Mesendoderm (in vitro differentiated cells): ENCODE data around the gene OTOG.

ENCODE experiments used
- DNase-seq: peaks from one replicate; pipeline ENCODE4 v3.0.0; 2013
- H2AK5ac ChIP-seq: 2 replicates; pipeline ENCODE4 v1.6.1; 2013; ENCODE audit warnings: low read length, inconsistent platforms
- H2BK120ac ChIP-seq: 2 replicates; pipeline ENCODE4 v1.6.1; 2013; ENCODE audit warnings: low read depth, mild to moderate bottlenecking, low read length, moderate library complexity, mixed read lengths
- H2BK15ac ChIP-seq: replicated peaks from 2 replicates; pipeline ENCODE4 v1.6.1; 2013; ENCODE audit warnings: low read depth, mild to moderate bottlenecking, moderate library complexity
- H2BK5ac ChIP-seq: 2 replicates; pipeline ENCODE4 v1.6.1; 2013; ENCODE audit warnings: low read length, inconsistent platforms
- H3K18ac ChIP-seq: 2 replicates; pipeline ENCODE4 v1.6.1; 2013; ENCODE audit warnings: mild to moderate bottlenecking, low read length, mixed read lengths
- H3K23ac ChIP-seq: one replicate; pipeline ENCODE4 v1.6.1; 2013; ENCODE audit warnings: low read length
- H3K27ac ChIP-seq: 2 replicates; pipeline ENCODE4 v1.5.1; 2013; ENCODE audit warnings: low read depth, mild to moderate bottlenecking, inconsistent platforms, low read length, moderate library complexity
- H3K27me3 ChIP-seq: 2 replicates; pipeline ENCODE4 v1.6.1; 2013; ENCODE audit warnings: low read length, control low read depth, mild to moderate bottlenecking, inconsistent platforms; ENCODE audit not compliant: insufficient read depth, poor library complexity
- H3K36me3 ChIP-seq: 2 replicates; pipeline ENCODE4 v1.6.1; 2013; ENCODE audit warnings: low read length, inconsistent platforms; ENCODE audit not compliant: control insufficient read depth, insufficient read depth
- H3K4ac ChIP-seq: one replicate; pipeline ENCODE4 v1.6.1; 2013; ENCODE audit warnings: low read depth, mild to moderate bottlenecking, low read length, moderate library complexity
- H3K4me1 ChIP-seq: 2 replicates; pipeline ENCODE4 v1.6.1; 2013; ENCODE audit warnings: low read depth, low read length, inconsistent platforms; ENCODE audit not compliant: control insufficient read depth
- H3K4me2 ChIP-seq: 2 replicates; pipeline ENCODE4 v1.6.1; 2013; ENCODE audit warnings: low read length
- H3K4me3 ChIP-seq: 2 replicates; pipeline ENCODE4 v1.5.1; 2013; ENCODE audit warnings: mild to moderate bottlenecking, low read length
- H3K56ac ChIP-seq: one replicate; pipeline ENCODE4 v1.6.1; 2013; ENCODE audit warnings: low read length
- H3K79me1 ChIP-seq: 2 replicates; pipeline ENCODE4 v1.6.1; 2013; ENCODE audit warnings: low read length, inconsistent platforms
- H3K79me2 ChIP-seq: 2 replicates; pipeline ENCODE4 v1.6.1; 2013; ENCODE audit warnings: mild to moderate bottlenecking, low read length; ENCODE audit not compliant: control insufficient read depth, insufficient read depth
- H3K9ac ChIP-seq: 2 replicates; pipeline ENCODE4 v1.6.1; 2013; ENCODE audit warnings: low read length, inconsistent platforms
- H4K5ac ChIP-seq: one replicate; pipeline ENCODE4 v1.6.1; 2013; ENCODE audit warnings: low read length
- H4K8ac ChIP-seq: one replicate; pipeline ENCODE4 v1.6.1; 2013; ENCODE audit warnings: low read depth, mild to moderate bottlenecking, control low read depth, low read length, moderate library complexity
- WGBS: extraction: QIAGEN DNeasy Blood & Tissue Kit; methylation state at CpG from one replicate; pipeline ENCODE4 v1.1.7; 2013; ENCODE audit warnings: low lambda C conversion rate, missing lambda C conversion rate; ENCODE audit not compliant: insufficient coverage; ENCODE audit errors: extremely low coverage; 5-methylcytosine and 5-hydroxymethylcytosine counted together

The OTOG gene

DNA sequence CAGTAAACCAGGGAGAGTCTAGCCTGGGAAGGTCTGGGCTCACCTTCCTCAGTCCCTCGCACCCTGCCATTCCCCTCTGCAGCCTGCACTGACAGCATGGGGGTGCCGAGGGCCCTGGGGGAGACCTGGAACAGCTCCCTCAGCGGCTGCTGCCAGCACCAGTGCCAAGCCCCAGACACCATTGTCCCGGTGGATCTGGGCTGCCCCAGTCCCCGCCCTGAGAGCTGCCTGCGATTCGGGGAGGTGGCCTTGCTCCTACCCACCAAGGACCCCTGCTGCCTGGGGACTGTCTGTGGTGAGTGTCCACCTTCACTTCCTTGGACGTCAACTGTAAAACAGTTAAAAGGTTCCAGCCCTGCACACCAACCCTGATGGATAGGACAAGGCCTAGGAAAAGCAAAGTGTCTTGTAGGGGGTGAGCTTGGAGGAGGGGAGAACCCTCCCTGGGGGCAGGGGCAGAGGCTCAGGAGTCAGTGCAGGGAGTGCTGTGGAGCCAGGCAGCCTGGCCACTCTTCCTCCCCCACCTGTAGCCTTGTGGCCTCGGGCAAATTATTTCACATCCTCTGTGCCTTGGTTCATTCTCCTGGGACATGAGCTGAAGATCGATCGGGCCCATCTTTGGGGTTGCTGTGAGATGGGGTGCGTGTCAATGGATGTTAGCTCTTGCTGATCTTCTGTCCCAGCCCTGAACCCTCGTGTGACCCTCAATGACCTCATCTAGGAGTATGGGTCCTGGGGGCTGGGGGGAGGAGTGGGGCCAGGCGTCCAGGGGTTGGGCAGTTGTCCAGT is 87.1 kb downstream of the OTOG start:
- H2BK15ac ChIP-seq: no peak overlapping the region
- no peak overlapping the region for H2AK5ac ChIP-seq
- no peak overlapping the region for H3K9ac ChIP-seq
- H2BK5ac ChIP-seq: no peak overlapping the region
- H3K27ac ChIP-seq: no peak overlapping the region
- DNase-seq: no peak
- no peaks in the 10 kb centered on the region for H3K79me2 ChIP-seq
- H3K4me3 ChIP-seq: no peak overlapping the region
- no peak overlapping the region for H4K8ac ChIP-seq
- H2BK120ac ChIP-seq: no peak overlapping the region
- no peaks in the 10 kb centered on the region for H3K79me1 ChIP-seq
- no CpG with 5 or more reads among the region's 14 CpGs for WGBS
- H3K4ac ChIP-seq: no peak overlapping the region
- H3K23ac ChIP-seq: no peak overlapping the region
- H3K56ac ChIP-seq: no peak overlapping the region
- no peaks in the 10 kb centered on the region for H3K36me3 ChIP-seq
- no peak overlapping the region for H3K4me2 ChIP-seq
- H3K18ac ChIP-seq: no peak overlapping the region
- H4K5ac ChIP-seq: no peak overlapping the region
- H3K4me1 ChIP-seq: no peaks in the 10 kb centered on the region
- no peaks in the 10 kb centered on the region for H3K27me3 ChIP-seq

DNA sequence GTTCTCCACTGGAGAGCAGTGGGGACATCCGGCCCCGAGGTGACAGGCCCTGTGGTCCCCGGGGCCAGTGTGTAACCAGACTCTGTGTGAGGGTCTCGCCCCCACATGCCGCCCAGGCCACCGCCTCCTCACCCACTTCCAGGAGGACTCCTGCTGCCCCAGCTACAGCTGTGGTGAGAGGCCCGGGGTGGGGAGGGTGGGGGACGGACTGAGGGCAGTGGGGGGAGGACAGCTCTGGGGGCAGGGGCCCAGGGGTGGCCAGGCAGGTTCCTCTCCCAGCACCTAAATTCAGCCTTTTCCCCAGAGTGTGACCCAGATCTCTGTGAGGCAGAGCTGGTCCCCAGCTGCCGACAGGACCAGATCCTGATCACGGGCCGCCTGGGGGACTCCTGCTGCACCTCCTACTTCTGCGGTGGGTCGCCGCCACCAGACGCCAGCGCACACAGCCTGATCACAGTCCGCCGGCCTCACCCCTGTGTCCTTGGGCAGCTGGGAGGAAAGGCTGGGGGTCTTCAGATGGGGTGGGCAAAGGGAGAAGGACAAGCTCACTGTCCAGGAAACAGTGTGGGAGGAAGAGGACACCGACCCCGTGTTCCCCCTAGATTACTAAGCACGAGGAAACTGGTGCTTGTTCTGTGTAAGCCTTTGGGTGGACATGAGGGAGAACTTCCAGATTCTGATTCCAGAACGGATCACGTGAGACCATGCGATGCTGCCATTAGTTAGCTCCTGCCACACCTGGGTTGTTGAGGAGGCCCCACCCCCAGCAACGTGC is 87.9 kb downstream of the OTOG start:
- WGBS: no CpG with 5 or more reads among the region's 25 CpGs
- no peak overlapping the region for H3K4ac ChIP-seq

DNA sequence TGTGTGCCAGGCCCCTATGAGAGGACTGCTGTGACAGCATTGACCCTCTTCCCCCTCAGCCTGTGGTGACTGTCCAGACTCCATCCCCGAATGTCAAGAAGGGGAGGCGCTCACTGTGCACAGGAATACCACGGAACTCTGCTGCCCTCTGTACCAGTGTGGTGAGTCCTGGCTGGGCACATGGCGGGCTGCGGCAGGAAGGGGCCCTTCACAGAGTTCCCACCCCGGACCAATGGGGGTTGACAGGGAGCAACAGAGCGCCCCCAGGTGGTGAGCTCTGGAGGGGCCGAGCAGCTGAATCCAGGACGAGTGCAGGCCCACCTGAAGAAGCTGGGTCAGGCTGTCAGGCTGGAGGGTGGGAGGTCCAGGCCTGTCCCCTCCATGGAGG is 88.5 kb downstream of the OTOG start:
- no peak overlapping the region for H3K56ac ChIP-seq
- H3K79me2 ChIP-seq: no peaks in the 10 kb centered on the region
- DNase-seq: no peak
- H3K4me3 ChIP-seq: no peak overlapping the region
- no peak overlapping the region for H3K27ac ChIP-seq
- no peak overlapping the region for H3K9ac ChIP-seq
- no peak overlapping the region for H4K8ac ChIP-seq
- no peaks in the 10 kb centered on the region for H3K27me3 ChIP-seq
- no peaks in the 10 kb centered on the region for H3K36me3 ChIP-seq
- H3K4me2 ChIP-seq: no peak overlapping the region
- H2BK120ac ChIP-seq: no peak overlapping the region
- no peak overlapping the region for H2BK5ac ChIP-seq
- no CpG with 5 or more reads among the region's 9 CpGs for WGBS
- no peak overlapping the region for H2BK15ac ChIP-seq
- no peaks in the 10 kb centered on the region for H3K4me1 ChIP-seq
- H3K79me1 ChIP-seq: no peaks in the 10 kb centered on the region
- no peak overlapping the region for H4K5ac ChIP-seq
- no peak overlapping the region for H2AK5ac ChIP-seq
- H3K4ac ChIP-seq: no peak overlapping the region
- no peak overlapping the region for H3K18ac ChIP-seq
- H3K23ac ChIP-seq: no peak overlapping the region

More for the DNA sequence above, 87.9 kb downstream of the OTOG start:
- H4K5ac ChIP-seq: no peak overlapping the region
- no peak overlapping the region for H3K4me3 ChIP-seq
- H3K27ac ChIP-seq: no peak overlapping the region
- H2AK5ac ChIP-seq: no peak overlapping the region
- H3K56ac ChIP-seq: no peak overlapping the region
- no peak overlapping the region for H3K23ac ChIP-seq
- H2BK5ac ChIP-seq: no peak overlapping the region
- H2BK15ac ChIP-seq: no peak overlapping the region
- no peak overlapping the region for H3K9ac ChIP-seq
- no peaks in the 10 kb centered on the region for H3K27me3 ChIP-seq
- no peak overlapping the region for H3K4me2 ChIP-seq
- H3K36me3 ChIP-seq: no peaks in the 10 kb centered on the region
- H4K8ac ChIP-seq: no peak overlapping the region
- H2BK120ac ChIP-seq: no peak overlapping the region
- no peaks in the 10 kb centered on the region for H3K79me2 ChIP-seq
- H3K4me1 ChIP-seq: no peaks in the 10 kb centered on the region
- H3K18ac ChIP-seq: no peak overlapping the region
- no peak for DNase-seq
- no peaks in the 10 kb centered on the region for H3K79me1 ChIP-seq

DNA sequence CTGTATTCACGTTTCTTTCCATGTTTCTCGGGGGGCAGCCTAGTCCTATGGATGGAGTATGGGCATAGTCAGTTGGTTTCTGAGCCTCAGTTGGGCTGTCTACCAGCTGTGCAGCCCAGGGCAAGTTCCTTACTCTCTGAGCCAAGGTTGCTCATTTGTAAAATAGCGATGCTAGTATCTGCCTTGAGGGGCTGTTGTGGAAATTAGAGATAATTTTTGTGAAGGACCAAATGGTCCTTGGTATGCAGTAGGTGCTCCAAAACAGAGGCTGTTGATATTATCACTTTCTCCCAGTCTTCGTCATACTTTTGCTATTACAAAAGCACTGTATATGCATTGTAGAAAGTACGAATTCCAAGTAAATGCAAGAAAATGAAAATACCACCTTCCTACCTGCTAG is 89.7 kb downstream of the OTOG start:
- H4K5ac ChIP-seq: no peak overlapping the region
- no peak overlapping the region for H2BK120ac ChIP-seq
- H2BK5ac ChIP-seq: no peak overlapping the region
- H3K27me3 ChIP-seq: no peaks in the 10 kb centered on the region
- no peak overlapping the region for H2BK15ac ChIP-seq
- H3K56ac ChIP-seq: no peak overlapping the region
- no peak for DNase-seq
- no peak overlapping the region for H3K27ac ChIP-seq
- no CpG with 5 or more reads among the region's 5 CpGs for WGBS
- no peaks in the 10 kb centered on the region for H3K79me1 ChIP-seq
- no peak overlapping the region for H3K9ac ChIP-seq
- H3K36me3 ChIP-seq: no peaks in the 10 kb centered on the region
- H3K4me1 ChIP-seq: no peaks in the 10 kb centered on the region
- no peak overlapping the region for H2AK5ac ChIP-seq
- no peak overlapping the region for H3K4me3 ChIP-seq
- H3K4me2 ChIP-seq: no peak overlapping the region
- no peak overlapping the region for H3K18ac ChIP-seq
- H3K4ac ChIP-seq: no peak overlapping the region
- H3K79me2 ChIP-seq: no peaks in the 10 kb centered on the region
- no peak overlapping the region for H4K8ac ChIP-seq
- H3K23ac ChIP-seq: no peak overlapping the region

DNA sequence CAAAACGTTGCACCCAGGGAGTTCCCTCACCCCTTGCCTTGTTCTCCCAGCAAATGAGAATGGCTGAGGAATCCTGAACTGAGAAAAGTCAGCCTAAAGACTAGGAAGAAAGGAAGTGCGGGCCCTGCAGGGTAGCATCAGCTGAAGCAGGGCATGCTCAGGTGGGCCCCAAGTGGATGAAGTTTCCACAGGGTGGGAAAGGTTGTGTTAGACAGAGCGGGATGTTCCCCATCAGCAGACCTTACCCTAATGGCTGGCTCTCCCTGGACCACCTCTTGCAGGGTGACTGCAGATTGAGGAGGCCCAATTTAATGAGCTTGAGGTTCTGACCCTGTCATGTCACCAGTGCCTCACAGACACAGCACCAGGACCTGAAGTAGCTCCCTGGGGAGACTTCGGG is 90.8 kb downstream of the OTOG start:
- no peaks in the 10 kb centered on the region for H3K4me1 ChIP-seq
- H3K4ac ChIP-seq: no peak overlapping the region
- no CpG with 5 or more reads among the region's 4 CpGs for WGBS
- H3K23ac ChIP-seq: no peak overlapping the region
- H3K27me3 ChIP-seq: no peaks in the 10 kb centered on the region
- H3K18ac ChIP-seq: no peak overlapping the region
- no peak overlapping the region for H2BK5ac ChIP-seq
- H3K79me1 ChIP-seq: no peaks in the 10 kb centered on the region
- H3K4me2 ChIP-seq: no peak overlapping the region
- no peak overlapping the region for H3K9ac ChIP-seq
- H3K56ac ChIP-seq: no peak overlapping the region
- no peak overlapping the region for H4K5ac ChIP-seq
- H2BK120ac ChIP-seq: no peak overlapping the region
- H3K79me2 ChIP-seq: no peaks in the 10 kb centered on the region
- H3K36me3 ChIP-seq: no peaks in the 10 kb centered on the region
- H3K27ac ChIP-seq: no peak overlapping the region
- no peak for DNase-seq
- H2BK15ac ChIP-seq: no peak overlapping the region
- H3K4me3 ChIP-seq: no peak overlapping the region
- no peak overlapping the region for H4K8ac ChIP-seq
- no peak overlapping the region for H2AK5ac ChIP-seq
